Caco-2 (cell line): ENCODE data around the gene STT3A. TPM values are rescaled to one million over a fixed set of nuclear protein-coding genes. Genes with fewer than 3 reads are reported as not detected.

Source experiments
- BruUV-seq: library from RNA; stranded (reverse); fragments of 400-500 nt; replicated peaks from 2 replicates; lab custom pipeline; 2021; lab: Mats Ljungman, UMichigan
- CTCF ChIA-PET: fragments of 300-600 bp; sonication (Branson Sonifier 250); formaldehyde crosslinking; loops from one replicate; lab custom pipeline; 2022; ENCODE audit warnings: antibody characterized with exemption; lab: Charles Lee
- POLR2A ChIA-PET: fragments of 300-600 bp; sonication (Branson Sonifier 250); formaldehyde crosslinking; loops from one replicate; lab custom pipeline; 2022; ENCODE audit warnings: antibody characterized with exemption; lab: Charles Lee
- DNase-seq, 2 experiments: peaks; one replicate each; pipeline versions ENCODE4 v3.0.0 to v3.0.0-alpha.2; 2020 to 2022
- H3K27me3 ChIP-seq: replicated peaks from 2 replicates; pipeline ENCODE4 v1.6.0; 2011; ENCODE audit warnings: low read length; ENCODE audit not compliant: control insufficient read depth, insufficient read depth
- H3K36me3 ChIP-seq: 2 replicates; pipeline ENCODE4 v1.5.1; 2011; ENCODE audit warnings: low read length; ENCODE audit not compliant: control insufficient read depth, insufficient read depth
- H3K4me1 ChIP-seq: fragments of 250-450 bp; sonication (Bioruptor Pico); 2 replicates; pipeline ENCODE4 v1.5.1; 2020; ENCODE audit warnings: mild to moderate bottlenecking
- H3K4me3 ChIP-seq: 2 replicates; pipeline ENCODE4 v1.5.1; 2011; ENCODE audit warnings: low read depth, mild to moderate bottlenecking, control low read depth, low read length
- H3K9me3 ChIP-seq: fragments of 250-450 bp; sonication (Bioruptor Pico); 2 replicates; pipeline ENCODE4 v1.5.1; 2020; ENCODE audit warnings: mild to moderate bottlenecking, moderate library complexity
- H3K27ac Mint-ChIP-seq: one replicate; pipeline ENCODE4 v1.8.0; 2022; ENCODE audit warnings: mixed read lengths; ENCODE audit not compliant: unreplicated experiment
- H3K27me3 Mint-ChIP-seq: one replicate; pipeline ENCODE4 v1.8.0; 2022; ENCODE audit warnings: mixed read lengths; ENCODE audit not compliant: insufficient read depth, unreplicated experiment
- H3K36me3 Mint-ChIP-seq: one replicate; pipeline ENCODE4 v1.8.0; 2022; ENCODE audit warnings: mild to moderate bottlenecking, mixed read lengths; ENCODE audit not compliant: insufficient read depth, unreplicated experiment
- H3K4me1 Mint-ChIP-seq: one replicate; pipeline ENCODE4 v1.8.0; 2022; ENCODE audit warnings: low read depth, mixed read lengths; ENCODE audit not compliant: unreplicated experiment
- H3K4me3 Mint-ChIP-seq: one replicate; pipeline ENCODE4 v1.8.0; 2022; ENCODE audit warnings: mild to moderate bottlenecking, moderate library complexity, mixed read lengths; ENCODE audit not compliant: unreplicated experiment
- H3K9me3 Mint-ChIP-seq: one replicate; pipeline ENCODE4 v1.8.0; 2022; ENCODE audit warnings: mixed read lengths; ENCODE audit not compliant: unreplicated experiment
- intact Hi-C: fragments of 100-400 bp; cut with micrococcal nuclease; formaldehyde crosslinking; loops from one replicate; pipeline ENCODE4 v1.10.0; 2022; ENCODE audit not compliant: unreplicated experiment
- total RNA-seq: library from RNA; stranded (reverse); gene quantifications from 2 replicates; pipeline ENCODE4 v1.2.3, GENCODE V29; 2022
- TF ChIP-seq, protein P1 (sequence below), 2 experiments: fragments of 200-600 bp in 1 of 2; IDR thresholded peaks; 1 replicate in 1 of 2; 2 replicates in 1 of 2; pipeline versions ENCODE4 v1.5.1 to v1.8.0; 2011 to 2022; ENCODE audit warnings: antibody characterized with exemption in 1 of 2, control low read depth in 1 of 2, inconsistent platforms in 1 of 2, low read depth in 1 of 2, low read length in 1 of 2, mild to moderate bottlenecking in 1 of 2, moderate library complexity in 1 of 2; ENCODE audit not compliant: insufficient read depth in 1 of 2, severe bottlenecking in 1 of 2, unreplicated experiment in 1 of 2

The STT3A gene
- total RNA-seq, 1 experiment from 2014 or later: 517 TPM

DNA sequence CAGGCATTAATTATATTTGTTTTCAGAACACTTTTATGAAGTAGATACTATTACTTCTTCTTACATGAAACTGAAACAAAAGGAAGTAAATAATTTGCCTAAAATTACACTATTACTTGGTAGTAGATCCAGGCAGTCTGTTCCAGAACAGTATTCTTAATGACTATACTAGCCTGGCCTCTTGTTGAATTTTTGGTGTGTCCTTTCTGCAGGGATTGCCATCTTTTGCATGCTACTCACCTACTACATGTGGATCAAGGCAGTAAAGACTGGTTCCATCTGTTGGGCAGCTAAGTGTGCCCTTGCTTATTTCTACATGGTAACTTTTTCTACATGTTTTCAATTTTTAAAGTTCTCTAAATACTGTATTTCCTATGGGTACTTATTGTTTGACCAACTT lies 12.8 kb downstream of the STT3A start:
- Mint-ChIP-seq H3K9me3 (no peaks in the 10 kb centered on the region), H3K36me3 (peaks cover 98% of the 10 kb centered on the region), H3K27ac (no peak overlapping the region), H3K4me1 (no peaks in the 10 kb centered on the region), H3K27me3 (no peaks in the 10 kb centered on the region), H3K4me3 (no peak overlapping the region)
- TF ChIP-seq, protein P1, sequence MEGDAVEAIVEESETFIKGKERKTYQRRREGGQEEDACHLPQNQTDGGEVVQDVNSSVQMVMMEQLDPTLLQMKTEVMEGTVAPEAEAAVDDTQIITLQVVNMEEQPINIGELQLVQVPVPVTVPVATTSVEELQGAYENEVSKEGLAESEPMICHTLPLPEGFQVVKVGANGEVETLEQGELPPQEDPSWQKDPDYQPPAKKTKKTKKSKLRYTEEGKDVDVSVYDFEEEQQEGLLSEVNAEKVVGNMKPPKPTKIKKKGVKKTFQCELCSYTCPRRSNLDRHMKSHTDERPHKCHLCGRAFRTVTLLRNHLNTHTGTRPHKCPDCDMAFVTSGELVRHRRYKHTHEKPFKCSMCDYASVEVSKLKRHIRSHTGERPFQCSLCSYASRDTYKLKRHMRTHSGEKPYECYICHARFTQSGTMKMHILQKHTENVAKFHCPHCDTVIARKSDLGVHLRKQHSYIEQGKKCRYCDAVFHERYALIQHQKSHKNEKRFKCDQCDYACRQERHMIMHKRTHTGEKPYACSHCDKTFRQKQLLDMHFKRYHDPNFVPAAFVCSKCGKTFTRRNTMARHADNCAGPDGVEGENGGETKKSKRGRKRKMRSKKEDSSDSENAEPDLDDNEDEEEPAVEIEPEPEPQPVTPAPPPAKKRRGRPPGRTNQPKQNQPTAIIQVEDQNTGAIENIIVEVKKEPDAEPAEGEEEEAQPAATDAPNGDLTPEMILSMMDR (IDR thresholded peaks at IDR 0.05; ENCODE audit: insufficient read depth in 1 of 2, low read depth in 1 of 2, low read length in 1 of 2, severe bottlenecking in 1 of 2, unreplicated experiment in 1 of 2): no peak
- no peak for DNase-seq
- intact Hi-C loops: no loop called here
- H3K27me3 ChIP-seq: no peaks in the 10 kb centered on the region
- no peaks in the 10 kb centered on the region for H3K4me1 ChIP-seq
- H3K4me3 ChIP-seq: no peak overlapping the region
- CTCF ChIA-PET: no interaction called here
- no TSS peak for BruUV-seq
- H3K36me3 ChIP-seq: peaks cover 15% of the 10 kb centered on the region
- POLR2A ChIA-PET: no interaction called here
- H3K9me3 ChIP-seq: no peaks in the 10 kb centered on the region

- Mint-ChIP-seq H3K27me3 (no peaks in the 10 kb centered on the region), H3K36me3 (peaks cover 98% of the 10 kb centered on the region), H3K4me1 (no peaks in the 10 kb centered on the region), H3K9me3 (no peaks in the 10 kb centered on the region), H3K27ac (no peak overlapping the region), H3K4me3 (no peak overlapping the region)
- BruUV-seq: no TSS peak
- ChIA-PET POLR2A (no interaction called here), CTCF (no interaction called here)
- no peak for DNase-seq
- TF ChIP-seq, protein P1 (IDR thresholded peaks at IDR 0.05; ENCODE audit: insufficient read depth in 1 of 2, low read depth in 1 of 2, low read length in 1 of 2, severe bottlenecking in 1 of 2, unreplicated experiment in 1 of 2): no peak
- intact Hi-C loops: no loop called here
- Histone ChIP-seq H3K4me1 (no peaks in the 10 kb centered on the region), H3K27me3 (no peaks in the 10 kb centered on the region), H3K36me3 (peaks cover 16% of the 10 kb centered on the region), H3K4me3 (no peak overlapping the region), H3K9me3 (no peaks in the 10 kb centered on the region)
Measured at GRCh38 chr11:125609545-125609944, 16.9 kb downstream of the STT3A start.

DNA sequence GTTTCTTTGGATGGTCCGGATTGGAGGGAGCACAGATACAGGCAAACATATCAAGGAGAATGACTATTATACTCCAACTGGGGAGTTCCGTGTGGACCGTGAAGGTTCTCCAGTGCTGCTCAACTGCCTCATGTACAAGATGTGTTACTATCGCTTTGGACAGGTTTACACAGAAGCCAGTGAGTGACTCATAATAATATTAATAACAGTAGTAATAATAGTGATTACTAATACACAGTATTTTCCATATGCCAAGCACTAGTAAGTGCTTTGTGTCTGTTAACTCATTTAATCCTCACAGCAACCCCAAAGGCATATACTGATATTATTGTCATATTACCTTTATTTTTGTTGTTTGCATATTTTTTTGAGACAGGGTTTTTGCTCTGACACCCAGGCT lies 25.7 kb downstream of the STT3A start:
- ChIA-PET POLR2A (no interaction called here), CTCF (interaction anchor here (0.7 kb wide), 1 partner anchor 55 kb away, joined by 3 read pairs; no protein-coding TSS in a partner anchor)
- Histone ChIP-seq H3K4me3 (no peak overlapping the region), H3K27me3 (no peaks in the 10 kb centered on the region), H3K9me3 (no peaks in the 10 kb centered on the region), H3K4me1 (no peaks in the 10 kb centered on the region), H3K36me3 (peaks cover 7% of the 10 kb centered on the region; the same call in 1 of the 2 replicates)
- H3K36me3 Mint-ChIP-seq: peaks cover 93% of the 10 kb centered on the region
- no peaks in the 10 kb centered on the region for H3K27me3 Mint-ChIP-seq
- H3K4me1 Mint-ChIP-seq: no peaks in the 10 kb centered on the region
- TF ChIP-seq, protein P1 (IDR thresholded peaks at IDR 0.05; ENCODE audit: insufficient read depth in 1 of 2, low read depth in 1 of 2, low read length in 1 of 2, severe bottlenecking in 1 of 2, unreplicated experiment in 1 of 2): no peak
- no peaks in the 10 kb centered on the region for H3K9me3 Mint-ChIP-seq
- no TSS peak for BruUV-seq
- no peak for DNase-seq
- H3K27ac Mint-ChIP-seq: no peak overlapping the region
- H3K4me3 Mint-ChIP-seq: no peak overlapping the region
- intact Hi-C loops: no loop called here
